ENCODE results near the gene MDM2.

GRCh38 chr12:68844318-68844745 is 36.4 kb downstream of the MDM2 start:
- TF ChIP-seq CTCF (IDR thresholded peaks at IDR 0.05) (no peak), POLR2A (IDR thresholded peaks at IDR 0.05) (no peak)

Data from gastroesophageal sphincter (tissue), 3 donors.